GM21528 (cell line): ENCODE data around the gene HPCAL4.

Experiments used
- ATAC-seq: cut with Tn5 transposase; IDR thresholded peaks from one replicate; pipeline ENCODE4 v1.9.1; 2021; ENCODE audit warnings: mild to moderate bottlenecking, moderate library complexity; ENCODE audit not compliant: unreplicated experiment, low FRiP score

HPCAL4 gene

DNA sequence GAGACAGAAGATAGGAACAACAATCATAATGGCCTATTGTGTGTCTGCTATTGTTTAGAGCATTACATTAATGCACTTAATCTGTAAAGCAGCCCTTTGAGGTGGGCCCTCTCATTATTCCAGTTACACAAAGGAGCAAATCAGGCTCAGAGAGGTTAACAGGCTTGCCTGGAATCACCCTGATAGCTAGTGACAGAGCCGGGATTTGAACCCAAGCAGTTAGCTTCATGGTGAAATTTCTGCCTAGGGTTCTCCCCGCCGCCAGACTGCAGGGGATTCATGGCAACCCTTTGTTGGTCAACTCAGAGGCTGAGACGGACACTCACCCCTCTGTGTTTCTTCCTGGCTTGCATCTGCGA lies 58.9 kb downstream of the HPCAL4 start:
- no peak for ATAC-seq

GRCh38 chr1:39631361-39632322 lies 59.6 kb downstream of the HPCAL4 start:
- ATAC-seq, result no peak

DNA sequence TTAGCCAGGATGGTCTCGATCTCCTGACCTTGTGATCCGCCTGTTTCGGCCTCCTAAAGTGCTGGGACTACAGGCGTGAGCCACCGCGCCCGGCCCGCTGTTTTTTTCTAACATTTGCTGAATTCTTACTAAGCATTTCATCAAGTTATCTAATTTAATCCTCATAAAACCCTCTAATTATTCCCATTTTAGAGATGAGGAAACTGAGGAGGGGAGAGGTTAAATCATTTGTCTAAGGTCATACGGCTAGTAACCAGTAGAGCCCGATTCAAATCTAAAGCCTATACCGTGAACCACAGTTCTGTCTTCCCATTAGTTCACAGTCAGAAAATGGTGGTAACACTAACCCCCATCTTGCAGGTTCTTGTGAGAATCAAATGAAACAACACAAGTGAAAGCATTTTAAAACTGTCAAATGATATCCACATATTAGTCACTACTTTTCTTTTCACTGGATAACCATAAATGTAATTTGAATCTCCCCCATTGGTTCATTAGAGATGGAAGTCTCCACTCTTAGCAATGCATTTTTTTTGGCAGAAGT lies 62.4 kb downstream of the HPCAL4 start:
- no peak for ATAC-seq
